ENCODE results near the gene ZNF516. TPM values are rescaled to one million over a fixed set of nuclear protein-coding genes. Genes with fewer than 3 reads are reported as not detected.

Gene ZNF516
- total RNA-seq, 1 donor from 2014 or later: 21.6 TPM

DNA sequence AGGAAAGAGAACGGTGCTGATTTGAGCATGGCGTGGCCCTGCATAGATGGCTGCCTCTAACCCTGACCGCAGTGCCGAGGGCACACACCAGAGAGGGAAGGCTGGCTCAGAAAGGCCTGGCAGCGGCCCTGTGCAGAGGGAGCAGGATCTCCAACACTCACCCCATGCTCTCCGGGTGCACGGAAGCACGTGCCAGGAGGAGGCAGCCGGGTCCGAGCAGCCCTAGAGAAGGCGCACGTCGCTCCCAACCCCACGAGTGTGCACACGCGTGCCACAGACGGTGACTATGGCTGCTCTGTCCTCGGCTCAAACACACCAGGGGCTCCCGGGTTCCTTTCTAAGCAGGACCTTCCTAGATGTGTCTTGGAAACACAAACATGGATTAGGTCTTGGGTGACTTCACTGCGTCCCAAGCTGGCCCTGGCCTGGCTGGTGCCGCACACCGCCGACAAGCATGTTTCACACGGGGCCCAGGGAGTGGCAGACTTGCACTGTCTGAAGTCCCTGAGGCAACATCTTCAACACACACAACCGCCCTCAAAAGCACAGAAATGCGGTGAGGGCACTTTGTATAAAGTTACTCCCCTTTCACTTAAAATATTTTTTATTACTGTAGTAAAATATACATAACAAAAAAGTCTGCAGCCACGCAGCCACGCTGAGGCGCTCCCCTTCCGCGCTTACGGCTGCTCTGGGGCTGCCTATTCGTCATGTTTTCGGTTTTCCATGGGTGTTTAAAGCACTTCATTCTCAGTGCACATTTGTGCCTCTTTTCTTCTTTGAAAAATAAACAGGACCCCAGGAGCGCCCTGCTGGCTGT is 110.0 kb downstream of the ZNF516 start:
- no peak overlapping the region for H3K4me3 ChIP-seq
- no peaks in the 10 kb centered on the region for H3K4me1 ChIP-seq
- TF ChIP-seq, protein P1, sequence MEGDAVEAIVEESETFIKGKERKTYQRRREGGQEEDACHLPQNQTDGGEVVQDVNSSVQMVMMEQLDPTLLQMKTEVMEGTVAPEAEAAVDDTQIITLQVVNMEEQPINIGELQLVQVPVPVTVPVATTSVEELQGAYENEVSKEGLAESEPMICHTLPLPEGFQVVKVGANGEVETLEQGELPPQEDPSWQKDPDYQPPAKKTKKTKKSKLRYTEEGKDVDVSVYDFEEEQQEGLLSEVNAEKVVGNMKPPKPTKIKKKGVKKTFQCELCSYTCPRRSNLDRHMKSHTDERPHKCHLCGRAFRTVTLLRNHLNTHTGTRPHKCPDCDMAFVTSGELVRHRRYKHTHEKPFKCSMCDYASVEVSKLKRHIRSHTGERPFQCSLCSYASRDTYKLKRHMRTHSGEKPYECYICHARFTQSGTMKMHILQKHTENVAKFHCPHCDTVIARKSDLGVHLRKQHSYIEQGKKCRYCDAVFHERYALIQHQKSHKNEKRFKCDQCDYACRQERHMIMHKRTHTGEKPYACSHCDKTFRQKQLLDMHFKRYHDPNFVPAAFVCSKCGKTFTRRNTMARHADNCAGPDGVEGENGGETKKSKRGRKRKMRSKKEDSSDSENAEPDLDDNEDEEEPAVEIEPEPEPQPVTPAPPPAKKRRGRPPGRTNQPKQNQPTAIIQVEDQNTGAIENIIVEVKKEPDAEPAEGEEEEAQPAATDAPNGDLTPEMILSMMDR (IDR thresholded peaks at IDR 0.05): no peak
- DNase-seq (ENCODE audit: low spot score in 2 of 2): peak in 1 of 2 donors; percentile 55
- H3K27me3 ChIP-seq: no peaks in the 10 kb centered on the region
- intact Hi-C loops (cut with DNase I): no loop called here
- H3K9me3 ChIP-seq: no peaks in the 10 kb centered on the region
- no peak overlapping the region for H3K27ac ChIP-seq
- peaks cover under 1 to 1% of the 10 kb centered on the region in 2 donors for H3K36me3 ChIP-seq

DNA sequence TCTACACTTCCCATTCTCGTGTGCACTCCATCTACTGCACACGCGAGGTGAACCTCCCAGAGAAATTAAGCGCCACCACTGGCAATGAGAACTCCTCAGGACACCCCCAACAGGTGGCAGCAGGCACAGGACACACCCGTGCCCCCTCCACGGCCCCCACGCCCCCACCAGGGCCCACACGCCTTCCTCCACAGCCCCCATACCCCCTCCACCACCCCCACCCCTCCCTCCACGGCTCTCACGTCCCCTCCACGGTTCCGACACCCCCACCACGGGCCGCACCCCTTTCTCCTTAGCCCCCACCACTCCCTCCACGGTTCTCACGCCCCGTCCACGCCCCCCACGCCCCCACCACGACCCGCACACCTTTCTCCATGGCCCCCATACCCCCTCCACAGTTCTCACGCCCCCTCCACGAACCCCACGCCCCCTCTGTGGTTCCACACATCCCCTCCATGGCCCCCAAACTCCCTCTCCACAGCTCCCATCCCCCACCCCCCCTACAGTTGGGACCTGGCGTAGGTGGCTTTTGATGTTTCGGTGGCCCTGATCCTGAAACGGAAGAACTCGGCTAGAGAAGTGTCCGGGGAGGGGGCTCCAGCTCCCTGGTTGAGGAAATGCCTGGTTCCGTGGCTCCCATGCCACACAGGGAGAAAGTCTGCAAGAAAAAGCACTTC is 110.8 kb downstream of the ZNF516 start:
- Histone ChIP-seq H3K4me3 (no peak overlapping the region), H3K27ac (no peak overlapping the region), H3K36me3 (peaks cover 8% of the 10 kb centered on the region in 2 donors), H3K4me1 (no peaks in the 10 kb centered on the region), H3K27me3 (no peaks in the 10 kb centered on the region), H3K9me3 (no peaks in the 10 kb centered on the region)
- intact Hi-C loops (cut with DNase I): no loop called here
- TF ChIP-seq, protein P1 (IDR thresholded peaks at IDR 0.05): no peak
- peak in 1 of 2 donors; percentile 47 for DNase-seq (ENCODE audit: low spot score in 2 of 2)

DNA sequence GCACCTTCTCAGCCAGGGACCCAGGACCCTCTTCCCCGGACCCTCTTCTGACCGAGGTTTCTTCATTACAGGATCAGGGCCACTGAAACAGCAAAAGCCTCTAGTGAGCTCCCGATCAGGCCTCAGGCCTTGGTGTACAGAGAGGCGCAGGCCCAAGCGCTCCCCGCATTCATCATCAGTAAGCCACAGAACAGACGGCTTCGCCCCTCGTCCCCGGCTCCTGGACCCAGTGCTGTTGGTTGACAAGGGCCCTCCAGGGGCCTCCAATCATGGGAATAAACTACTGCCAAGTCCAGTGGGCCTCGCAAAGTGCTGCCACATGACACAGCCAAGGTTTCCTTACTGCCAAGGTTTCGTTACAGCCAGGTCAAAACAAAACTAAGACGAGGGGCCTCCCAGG is 111.4 kb downstream of the ZNF516 start:
- H3K36me3 ChIP-seq: peaks cover 13 to 14% of the 10 kb centered on the region in 2 donors
- DNase-seq (ENCODE audit: low spot score in 2 of 2): no peak
- intact Hi-C loops (cut with DNase I): no loop called here
- TF ChIP-seq, protein P1 (IDR thresholded peaks at IDR 0.05): no peak
- no peak overlapping the region for H3K27ac ChIP-seq
- H3K27me3 ChIP-seq: no peaks in the 10 kb centered on the region
- no peaks in the 10 kb centered on the region for H3K4me1 ChIP-seq
- H3K9me3 ChIP-seq: no peaks in the 10 kb centered on the region
- no peak overlapping the region for H3K4me3 ChIP-seq

DNA sequence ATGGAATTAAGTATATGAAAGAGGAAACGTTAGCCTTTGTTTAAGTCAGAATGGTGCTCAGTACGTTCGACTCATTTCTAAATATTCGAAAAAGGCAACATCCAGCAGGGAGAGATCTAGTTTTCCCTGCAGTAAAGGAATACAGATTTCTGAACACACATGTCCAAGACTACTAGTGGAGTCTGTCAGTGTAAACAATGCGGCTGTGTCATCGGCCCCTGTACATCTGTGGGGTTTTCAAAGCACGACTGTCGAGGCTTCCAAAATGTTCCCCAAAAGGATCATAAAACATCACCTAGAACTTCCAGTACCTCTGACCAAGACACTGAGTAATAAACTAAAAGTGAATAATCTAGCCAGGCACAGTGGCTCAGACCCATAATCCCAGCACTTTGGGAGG is 112.8 kb downstream of the ZNF516 start:
- Histone ChIP-seq H3K36me3 (peaks cover 13 to 21% of the 10 kb centered on the region in 2 donors), H3K4me1 (no peaks in the 10 kb centered on the region), H3K27me3 (no peaks in the 10 kb centered on the region), H3K27ac (no peak overlapping the region), H3K4me3 (no peak overlapping the region), H3K9me3 (no peaks in the 10 kb centered on the region)
- TF ChIP-seq, protein P1 (IDR thresholded peaks at IDR 0.05): no peak
- intact Hi-C loops (cut with DNase I): no loop called here
- no peak for DNase-seq (ENCODE audit: low spot score in 2 of 2)

DNA sequence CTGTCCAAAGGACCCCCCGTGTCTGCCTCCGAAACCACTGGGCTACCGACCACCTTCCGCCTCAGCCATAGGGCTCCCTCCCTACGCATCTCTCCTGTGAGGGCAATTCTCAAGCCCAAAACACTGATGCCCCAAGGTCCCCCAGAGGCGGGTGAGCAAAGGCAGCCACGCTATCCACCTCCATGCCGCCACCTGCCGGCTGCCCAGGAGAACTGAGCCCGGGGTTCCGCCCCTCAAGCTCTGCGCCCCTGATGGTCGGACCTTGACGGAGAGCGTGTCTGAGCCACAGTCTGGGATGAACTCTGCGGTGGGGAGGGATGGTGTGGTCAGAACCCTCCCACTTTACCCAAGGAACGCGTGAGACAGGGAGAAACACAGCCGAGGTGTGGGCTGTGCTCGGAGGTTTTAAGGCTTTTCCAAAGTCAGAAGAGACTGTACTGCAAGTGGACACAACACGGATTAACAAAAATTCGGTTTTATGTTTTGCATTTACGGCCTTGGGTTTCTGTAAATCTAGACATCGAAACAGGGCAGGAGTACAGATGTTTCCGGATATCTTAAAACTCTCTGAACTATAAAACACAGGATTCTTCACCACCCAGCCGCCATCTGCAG is 114.1 kb downstream of the ZNF516 start:
- Histone ChIP-seq H3K9me3 (no peaks in the 10 kb centered on the region), H3K4me1 (no peaks in the 10 kb centered on the region), H3K27ac (no peak overlapping the region), H3K27me3 (no peaks in the 10 kb centered on the region), H3K36me3 (peaks cover 13 to 21% of the 10 kb centered on the region in 2 donors), H3K4me3 (no peak overlapping the region)
- TF ChIP-seq, protein P1 (IDR thresholded peaks at IDR 0.05): peak in 2 of 3 experiments; percentile 13 to 23
- DNase-seq (ENCODE audit: low spot score in 2 of 2): no peak
- intact Hi-C loops (cut with DNase I): no loop called here

Measured in ascending aorta (tissue), 2 donors.